NCI-H524 treated with DMSO at 0.1 percent for 48 hours (cell line): ENCODE measurements around the gene IMMP2L.

Experiments
- DNase-seq: peaks from one replicate; lab custom pipeline; 2025; lab: John Stamatoyannopoulos, UW

Gene IMMP2L

DNA sequence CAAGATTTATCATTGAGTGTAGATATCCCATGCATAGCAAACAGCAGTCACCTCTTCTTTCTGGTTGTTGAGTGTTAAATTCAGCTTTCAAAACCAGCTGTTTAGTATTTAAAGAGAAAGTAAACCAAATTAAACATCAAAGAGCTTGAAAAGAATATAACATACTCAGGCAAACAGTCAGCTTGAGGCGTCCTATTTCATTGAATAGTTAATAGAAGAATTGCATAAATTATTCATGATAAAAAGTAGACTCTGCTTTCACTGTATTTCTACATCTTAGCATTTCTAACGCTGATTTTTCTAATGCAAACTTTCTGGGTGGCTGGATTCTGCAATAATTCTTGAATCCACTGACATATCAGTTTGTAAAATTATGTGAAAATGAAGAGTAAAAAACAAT is 935.9 kb downstream of the IMMP2L start:
- DNase-seq, result no peak

DNA sequence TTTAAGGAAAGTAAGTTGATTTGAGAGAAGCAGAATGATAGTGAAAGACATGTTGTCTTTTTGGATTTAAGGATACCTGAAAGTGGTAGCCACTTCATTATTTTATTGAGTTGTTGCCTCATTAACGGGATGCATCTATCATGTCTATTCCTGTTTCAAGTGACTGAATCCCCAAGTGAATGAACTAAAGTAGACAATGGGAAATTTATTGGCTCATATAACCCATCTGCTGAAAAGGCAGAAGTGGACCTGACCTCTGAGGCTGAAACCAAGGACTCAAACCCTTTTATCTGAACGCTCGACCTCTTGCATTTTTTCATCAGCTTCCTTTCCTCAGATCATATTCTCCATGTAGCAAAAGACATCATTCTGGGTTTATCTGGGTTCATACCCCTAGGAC is 937.0 kb downstream of the IMMP2L start:
- no peak for DNase-seq

GRCh38 chr7:110623436-110623835 is 938.9 kb downstream of the IMMP2L start:
- no peak for DNase-seq

- DNase-seq, result no peak
These were observed 941.0 kb downstream of the IMMP2L start for GRCh38 chr7:110621289-110621688.

DNA sequence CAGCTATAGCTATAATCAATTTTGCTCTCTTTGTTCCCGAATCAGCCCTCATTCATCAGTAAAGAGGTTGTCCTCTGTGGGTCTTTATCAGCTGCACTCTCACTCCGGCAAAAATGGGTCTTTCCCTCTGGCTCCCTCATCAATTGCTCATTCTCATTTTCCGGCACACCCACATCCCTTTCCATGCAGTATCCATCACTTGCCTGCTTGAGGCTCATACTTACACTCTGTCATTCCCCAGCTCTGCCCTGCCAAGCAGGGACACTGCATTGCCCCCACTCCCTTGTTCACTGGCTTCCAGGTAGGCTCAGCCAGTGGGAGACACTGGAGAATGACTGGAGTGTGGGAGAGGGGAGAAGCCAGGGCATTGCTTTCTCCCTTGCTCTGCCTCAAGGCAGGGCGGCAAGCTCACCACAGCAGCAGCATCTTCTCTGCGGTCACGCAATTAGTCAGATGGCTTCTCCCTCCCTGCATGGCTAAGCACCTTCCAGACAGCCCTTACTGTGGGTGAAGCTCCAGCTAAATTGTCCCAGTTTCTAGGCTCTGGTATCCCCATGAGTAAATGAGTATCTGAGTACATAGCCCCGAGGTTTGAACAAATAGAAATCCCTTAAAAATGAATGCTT is 942.1 kb downstream of the IMMP2L start:
- DNase-seq, result no peak
